K562 (cell line): ENCODE measurements around the gene EZH1. TPM values are rescaled to one million over a fixed set of nuclear protein-coding genes. Genes with fewer than 3 reads are reported as not detected.
A peak's percentile ranks its signal among the peaks of the same experiment; 100 is the strongest.

Source experiments
- ATAC-seq: fragments of 200-7000 bp; cut with Tn5 transposase; 3 replicates; pipeline ENCODE4 v1.9.1; 2020; ENCODE audit warnings: moderate library complexity
- BruUV-seq: library from RNA; stranded (reverse); fragments of 400-500 nt; replicated peaks from 2 replicates; lab custom pipeline; 2021; lab: Mats Ljungman, UMichigan
- CTCF ChIA-PET: fragments of 300-600 bp; formaldehyde crosslinking; extraction: SDS; loops from one replicate; lab custom pipeline; 2021; ENCODE audit warnings: low intra/inter-chr PET ratio; lab: Yijun Ruan, JAX
- POLR2A ChIA-PET: fragments of 300-600, 350-650 bp; sonication (Branson Sonifier 250); formaldehyde crosslinking; extraction: SDS; loops from one replicate; lab custom pipeline; 2021; ENCODE audit warnings: antibody characterized with exemption, inconsistent platforms; lab: Yijun Ruan, JAX
- DNase-seq, 4 experiments: peaks; one replicate each; pipeline versions ENCODE4 v3.0.0 to v3.0.0-alpha.2; 2011 to 2018; ENCODE audit warnings: low spot score in 3 of 4, mixed read lengths in 3 of 4; ENCODE audit errors: extremely low read depth in 1 of 4
- FAIRE-seq: peaks from 2 replicates; lab custom pipeline; 2011; peaks lifted over from hg19 to GRCh38; lab: Jason Lieb, UNC
- H2AFZ ChIP-seq: 2 replicates; pipeline ENCODE4 v1.6.0; 2011; ENCODE audit warnings: low read depth, low read length, control low read depth, inconsistent platforms
- H3K27ac ChIP-seq: fragments of 200-600 bp; 3 replicates; pipeline ENCODE4 v1.8.0; 2011; ENCODE audit warnings: low read depth, mild to moderate bottlenecking, control low read depth, inconsistent platforms, low read length, moderate library complexity, mixed read lengths; ENCODE audit errors: extremely low read depth
- H3K27me3 ChIP-seq, 2 experiments: fragments of 300-600 bp in 1 of 2; 2 replicates in 1 of 2; 3 replicates in 1 of 2; pipeline versions ENCODE4 v1.6.0 to v1.8.0; 2011; ENCODE audit warnings: inconsistent platforms in 2 of 2, low read length in 2 of 2, mild to moderate bottlenecking in 1 of 2, mixed read lengths in 1 of 2, moderate library complexity in 1 of 2; ENCODE audit not compliant: control insufficient read depth in 2 of 2, insufficient read depth in 2 of 2
- H3K36me3 ChIP-seq: fragments of 300-600 bp; 3 replicates; pipeline ENCODE4 v1.8.0; 2011; ENCODE audit warnings: mild to moderate bottlenecking, low read length, inconsistent platforms; ENCODE audit not compliant: control insufficient read depth, insufficient read depth
- H3K4me1 ChIP-seq, 2 experiments: fragments of 200-600 bp in 1 of 2; replicated peaks in 1 of 2; 2 replicates in 1 of 2; 3 replicates in 1 of 2; pipeline versions ENCODE4 v1.5.1 to v1.8.0; 2011; ENCODE audit warnings: inconsistent platforms in 2 of 2, low read length in 2 of 2, mild to moderate bottlenecking in 1 of 2, mixed read lengths in 1 of 2, moderate library complexity in 1 of 2; ENCODE audit not compliant: control insufficient read depth in 2 of 2, insufficient read depth in 2 of 2
- H3K4me2 ChIP-seq: 2 replicates; pipeline ENCODE4 v1.6.1; 2011; ENCODE audit warnings: low read length, control low read depth, inconsistent platforms, mixed read lengths; ENCODE audit not compliant: insufficient read depth
- H3K4me3 ChIP-seq: fragments of 200-600 bp; sonication (generic), shearing (Covaris generic); 2 replicates; pipeline ENCODE4 v1.5.1; 2016; ENCODE audit warnings: control low read depth, inconsistent platforms
- H3K79me2 ChIP-seq: fragments of 200-600 bp; 3 replicates; pipeline ENCODE4 v1.8.0; 2011; ENCODE audit warnings: low read length, inconsistent platforms; ENCODE audit not compliant: control insufficient read depth, insufficient read depth
- H3K9ac ChIP-seq, 2 experiments: 2 replicates each; pipeline versions ENCODE4 v1.6.0 to v1.6.1; 2011; ENCODE audit warnings: low read depth in 2 of 2, low read length in 2 of 2, control low read depth in 1 of 2, inconsistent platforms in 1 of 2, mild to moderate bottlenecking in 1 of 2, mixed read lengths in 1 of 2; ENCODE audit not compliant: insufficient read depth in 1 of 2
- H3K9me1 ChIP-seq: one replicate; pipeline ENCODE4 v1.6.0; 2011; ENCODE audit warnings: inconsistent platforms, mild to moderate bottlenecking, low read length, moderate library complexity; ENCODE audit not compliant: control insufficient read depth, insufficient read depth
- H3K9me3 ChIP-seq: replicated peaks from 2 replicates; pipeline ENCODE4 v1.5.1; 2011; ENCODE audit warnings: low read depth, low read length, inconsistent platforms; ENCODE audit not compliant: control insufficient read depth, insufficient read depth
- H4K20me1 ChIP-seq: replicated peaks from 2 replicates; pipeline ENCODE4 v1.6.1; 2011; ENCODE audit warnings: low read length, inconsistent platforms, mixed read lengths; ENCODE audit not compliant: control insufficient read depth, insufficient read depth
- GTF2B ChIP-seq: IDR thresholded peaks from 2 replicates; pipeline ENCODE4 v1.6.1; 2011; ENCODE audit not compliant: insufficient read length; ENCODE audit errors: extremely low read depth
- RREB1 ChIP-seq: fragments of 250-450 bp; sonication (Bioruptor Pico); IDR thresholded peaks from 2 replicates; pipeline ENCODE4 v1.4.0; 2020
- SRSF3 ChIP-seq: fragments of 200-400 bp; formaldehyde crosslinking; IDR thresholded peaks from 2 replicates; pipeline ENCODE4 v1.6.1; 2016; ENCODE audit warnings: mild to moderate bottlenecking, low read length, moderate library complexity; ENCODE audit not compliant: insufficient read depth
- TAF9B ChIP-seq: fragments of 450-650 bp; IDR thresholded peaks from 2 replicates; pipeline ENCODE4 v1.6.1; 2018; ENCODE audit warnings: mild to moderate bottlenecking; ENCODE audit not compliant: partially characterized antibody
- ZNF764 ChIP-seq: fragments of 250-450 bp; sonication (Bioruptor Pico); IDR thresholded peaks from 2 replicates; pipeline ENCODE4 v1.4.0; 2020; ENCODE audit warnings: low read depth, mild to moderate bottlenecking, moderate library complexity
- WGBS: fragments of 100-300 bp; shearing (Covaris generic); methylation state at CpG from one replicate; pipeline ENCODE4 v1.1.6; 2016; ENCODE audit warnings: low coverage, mixed read lengths; ENCODE audit not compliant: insufficient coverage; ENCODE audit errors: missing lambda C conversion rate; 5-methylcytosine and 5-hydroxymethylcytosine counted together
- in situ Hi-C: fragments of 300-500 bp; cut with MboI; formaldehyde crosslinking; loops from 4 replicates; pipeline ENCODE4 v1.15.0; 2018; ENCODE audit warnings: inconsistent platforms, mixed read lengths
- intact Hi-C: fragments of 100-400 bp; cut with micrococcal nuclease; formaldehyde crosslinking; loops from 2 replicates; pipeline ENCODE4 v1.14.2; 2022
- polyA plus RNA-seq, 8 experiments: library from polyadenylated mRNA; depleted of rRNA in 4 of 8; stranded (reverse) in 5 of 8; unstranded in 3 of 8; fragments of >200 nt; fragmentation: Nextera tagmentation in 2 of 8; fragmentation: Illumina TruSeq in 1 of 8; extraction: Ambion mirVana in 2 of 8; extraction: Trizol in 1 of 8; gene quantifications; 2 replicates each; pipeline versions ENCODE4 v1.2.1 to v1.2.3, GENCODE V29; 2011 to 2014; ENCODE audit warnings: inconsistent platforms in 1 of 8, missing spikeins in 1 of 8
- total RNA-seq, 7 experiments: library from RNA; depleted of rRNA in 6 of 7; stranded (reverse); fragments of >200 nt in 6 of 7; fragmentation: Illumina TruSeq in 2 of 7; extraction: Trizol in 2 of 7; gene quantifications; 2 replicates each; pipeline versions ENCODE4 v1.2.1 to v1.2.3, GENCODE V29; 2011 to 2021; ENCODE audit warnings: low replicate concordance in 1 of 7
- TF ChIP-seq, protein P1 (sequence below): fragments of 250-450 bp; sonication (Bioruptor Pico); IDR thresholded peaks from 2 replicates; pipeline ENCODE4 v1.4.0; 2020; ENCODE audit warnings: mild to moderate bottlenecking, moderate library complexity
- TF ChIP-seq, protein P2 (sequence below): fragments of 450-650 bp; formaldehyde crosslinking; IDR thresholded peaks from 2 replicates; pipeline ENCODE4 v1.4.0; 2020; ENCODE audit warnings: mild to moderate bottlenecking, moderate library complexity

EZH1 gene
- total and polyA plus RNA-seq, 9 of the 15 experiments (the other 6 are each of a cell fraction or from before 2014, with no cell fraction given) = 8.6 to 40.8 (median 22.9) TPM

DNA sequence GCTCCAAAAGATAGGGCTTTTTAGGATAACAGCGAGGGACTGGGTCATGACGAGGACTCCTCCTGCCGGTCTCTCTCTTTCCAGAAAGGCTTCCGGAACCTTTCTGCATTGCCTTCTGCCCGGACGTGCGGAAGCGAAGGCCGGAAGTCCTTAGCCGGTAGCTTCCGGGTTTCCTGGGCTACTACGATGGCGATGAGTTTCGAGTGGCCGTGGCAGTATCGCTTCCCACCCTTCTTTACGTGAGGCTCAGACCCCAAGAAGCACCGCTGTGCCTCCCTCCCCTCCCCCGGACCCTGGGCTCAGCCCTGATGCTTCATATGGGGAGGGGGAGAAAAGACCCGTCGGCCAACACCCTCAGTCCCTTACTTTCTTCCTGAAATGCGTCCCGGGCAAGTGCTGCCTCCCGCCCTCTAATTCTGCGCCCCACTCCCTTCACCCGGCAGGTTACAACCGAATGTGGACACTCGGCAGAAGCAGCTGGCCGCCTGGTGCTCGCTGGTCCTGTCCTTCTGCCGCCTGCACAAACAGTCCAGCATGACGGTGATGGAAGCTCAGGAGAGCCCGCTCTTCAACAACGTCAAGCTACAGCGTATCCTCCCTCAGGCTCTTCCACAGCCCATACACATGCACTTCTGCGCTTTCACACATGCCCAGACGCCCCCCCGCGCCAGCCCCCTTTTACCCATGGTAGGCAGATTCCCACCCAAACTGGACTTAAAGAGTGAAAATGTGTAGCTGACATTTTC, 28.6 kb upstream of the EZH1 start, which contains the start of gene VPS25:
VPS25 (plus strand) TSS at position 160 of the 746 bp plus-strand sequence; CDS start at position 187, 27 bp downstream.
- Histone ChIP-seq H4K20me1 (no peaks in the 10 kb centered on the region), H3K79me2 (peaks cover 23% of the 10 kb centered on the region), H3K9me1 (no peaks in the 10 kb centered on the region), H3K27ac (peak within 1 kb of the TSS; percentile 85), H3K9ac (peak within 1 kb of the TSS; percentile 88 to 95), H3K27me3 (no peaks in the 10 kb centered on the region), H3K4me2 (peak within 1 kb of the TSS; percentile 97), H3K9me3 (no peaks in the 10 kb centered on the region), H3K4me1 (peaks cover 27 to 40% of the 10 kb centered on the region in 2 experiments), H3K36me3 (peaks cover 36% of the 10 kb centered on the region), H2AFZ (peak within 1 kb of the TSS; percentile 89), H3K4me3 (peak within 1 kb of the TSS; percentile 84)
- ATAC-seq (peak; percentile 86), FAIRE-seq (peak; percentile 91), DNase-seq (peak; percentile 83 to 92 (median 86))
- intact Hi-C loops = loop anchor here (2.0 kb wide), 1 partner anchor 51 kb away; the partner anchor contains the start of gene BECN1
- BruUV-seq = TSS peak; percentile 70
- in situ Hi-C loops = no loop called here
- under 1% methylated on average over 34 of the region's 39 CpGs for WGBS
- CTCF ChIA-PET = interaction anchor here (0.6 to 1.1 kb wide), 3 partner anchors 155 to 256 kb away, joined by 3 read pairs; no protein-coding TSS in a partner anchor
- POLR2A ChIA-PET = interaction anchor here (0.6 to 1.5 kb wide), 15 partner anchors 8 to 462 kb away, joined by 3 to 12 read pairs (median 3); partner anchors contain the start of genes AARSD1, RAMP2, RETREG3 and TUBG1
- TF ChIP-seq GTF2B = peak; percentile 29
- TF ChIP-seq TAF9B = peak; percentile 98
- 0 out of 2 replicates have a peak, but pooled peaks have one; percentile 59 for TF ChIP-seq RREB1 (CRISPR knock-in tag)
- no peak for TF ChIP-seq SRSF3
- peak; percentile 36; the same call in 1 of the 2 replicates for TF ChIP-seq ZNF764 (CRISPR knock-in tag)
- TF ChIP-seq, protein P1, sequence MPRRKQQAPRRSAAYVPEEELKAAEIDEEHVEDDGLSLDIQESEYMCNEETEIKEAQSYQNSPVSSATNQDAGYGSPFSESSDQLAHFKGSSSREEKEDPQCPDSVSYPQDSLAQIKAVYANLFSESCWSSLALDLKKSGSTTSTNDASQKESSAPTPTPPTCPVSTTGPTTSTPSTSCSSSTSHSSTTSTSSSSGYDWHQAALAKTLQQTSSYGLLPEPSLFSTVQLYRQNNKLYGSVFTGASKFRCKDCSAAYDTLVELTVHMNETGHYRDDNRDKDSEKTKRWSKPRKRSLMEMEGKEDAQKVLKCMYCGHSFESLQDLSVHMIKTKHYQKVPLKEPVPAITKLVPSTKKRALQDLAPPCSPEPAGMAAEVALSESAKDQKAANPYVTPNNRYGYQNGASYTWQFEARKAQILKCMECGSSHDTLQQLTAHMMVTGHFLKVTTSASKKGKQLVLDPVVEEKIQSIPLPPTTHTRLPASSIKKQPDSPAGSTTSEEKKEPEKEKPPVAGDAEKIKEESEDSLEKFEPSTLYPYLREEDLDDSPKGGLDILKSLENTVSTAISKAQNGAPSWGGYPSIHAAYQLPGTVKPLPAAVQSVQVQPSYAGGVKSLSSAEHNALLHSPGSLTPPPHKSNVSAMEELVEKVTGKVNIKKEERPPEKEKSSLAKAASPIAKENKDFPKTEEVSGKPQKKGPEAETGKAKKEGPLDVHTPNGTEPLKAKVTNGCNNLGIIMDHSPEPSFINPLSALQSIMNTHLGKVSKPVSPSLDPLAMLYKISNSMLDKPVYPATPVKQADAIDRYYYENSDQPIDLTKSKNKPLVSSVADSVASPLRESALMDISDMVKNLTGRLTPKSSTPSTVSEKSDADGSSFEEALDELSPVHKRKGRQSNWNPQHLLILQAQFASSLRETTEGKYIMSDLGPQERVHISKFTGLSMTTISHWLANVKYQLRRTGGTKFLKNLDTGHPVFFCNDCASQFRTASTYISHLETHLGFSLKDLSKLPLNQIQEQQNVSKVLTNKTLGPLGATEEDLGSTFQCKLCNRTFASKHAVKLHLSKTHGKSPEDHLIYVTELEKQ (CRISPR knock-in tag) = peak; percentile 10; the same call in 1 of the 2 replicates
- TF ChIP-seq, protein P2, sequence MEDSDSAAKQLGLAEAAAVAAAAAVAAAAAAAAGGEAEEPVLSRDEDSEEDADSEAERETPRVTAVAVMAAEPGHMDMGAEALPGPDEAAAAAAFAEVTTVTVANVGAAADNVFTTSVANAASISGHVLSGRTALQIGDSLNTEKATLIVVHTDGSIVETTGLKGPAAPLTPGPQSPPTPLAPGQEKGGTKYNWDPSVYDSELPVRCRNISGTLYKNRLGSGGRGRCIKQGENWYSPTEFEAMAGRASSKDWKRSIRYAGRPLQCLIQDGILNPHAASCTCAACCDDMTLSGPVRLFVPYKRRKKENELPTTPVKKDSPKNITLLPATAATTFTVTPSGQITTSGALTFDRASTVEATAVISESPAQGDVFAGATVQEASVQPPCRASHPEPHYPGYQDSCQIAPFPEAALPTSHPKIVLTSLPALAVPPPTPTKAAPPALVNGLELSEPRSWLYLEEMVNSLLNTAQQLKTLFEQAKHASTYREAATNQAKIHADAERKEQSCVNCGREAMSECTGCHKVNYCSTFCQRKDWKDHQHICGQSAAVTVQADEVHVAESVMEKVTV = 0 out of 2 replicates have a peak, but pooled peaks have one; percentile 20
